GM21423 (cell line): ENCODE measurements around the gene PANX2.
"Not testable (repeated sequence)": the region's sequence is repeated elsewhere in the genome, so short reads cannot be mapped to it uniquely, and the experiment has no call there.

Experiments used
- ATAC-seq: cut with Tn5 transposase; IDR thresholded peaks from one replicate; pipeline ENCODE4 v1.9.1; 2021; ENCODE audit warnings: mild to moderate bottlenecking, moderate library complexity; ENCODE audit not compliant: unreplicated experiment

Gene PANX2

GRCh38 chr22:50147258-50148165, 23.0 kb upstream of the PANX2 start:
- not testable (repeated sequence) for ATAC-seq

DNA sequence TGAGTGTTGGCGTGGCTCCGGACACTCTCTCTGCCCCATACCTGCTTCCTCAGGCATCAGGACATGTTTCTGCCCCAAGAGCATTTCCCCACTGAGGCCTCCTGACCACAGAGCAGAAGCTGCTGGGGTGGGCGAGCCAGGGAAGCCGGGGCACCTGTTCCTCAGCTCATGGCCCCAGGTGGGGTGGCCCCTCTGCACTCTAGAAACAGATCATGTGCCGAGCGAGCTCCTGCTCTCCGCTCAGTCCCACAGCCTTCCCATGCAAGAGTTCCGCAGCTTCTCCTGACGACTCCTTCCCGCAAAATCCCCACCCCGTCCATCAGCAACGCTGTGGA, 22.4 kb upstream of the PANX2 start:
- ATAC-seq: no peak

- ATAC-seq: no peak
Observed at GRCh38 chr22:50148991-50149721, 21.4 kb upstream of the PANX2 start.

GRCh38 chr22:50150161-50151129, 20.1 kb upstream of the PANX2 start:
- ATAC-seq: no peak

GRCh38 chr22:50151571-50152537, 18.7 kb upstream of the PANX2 start:
- no peak for ATAC-seq

DNA sequence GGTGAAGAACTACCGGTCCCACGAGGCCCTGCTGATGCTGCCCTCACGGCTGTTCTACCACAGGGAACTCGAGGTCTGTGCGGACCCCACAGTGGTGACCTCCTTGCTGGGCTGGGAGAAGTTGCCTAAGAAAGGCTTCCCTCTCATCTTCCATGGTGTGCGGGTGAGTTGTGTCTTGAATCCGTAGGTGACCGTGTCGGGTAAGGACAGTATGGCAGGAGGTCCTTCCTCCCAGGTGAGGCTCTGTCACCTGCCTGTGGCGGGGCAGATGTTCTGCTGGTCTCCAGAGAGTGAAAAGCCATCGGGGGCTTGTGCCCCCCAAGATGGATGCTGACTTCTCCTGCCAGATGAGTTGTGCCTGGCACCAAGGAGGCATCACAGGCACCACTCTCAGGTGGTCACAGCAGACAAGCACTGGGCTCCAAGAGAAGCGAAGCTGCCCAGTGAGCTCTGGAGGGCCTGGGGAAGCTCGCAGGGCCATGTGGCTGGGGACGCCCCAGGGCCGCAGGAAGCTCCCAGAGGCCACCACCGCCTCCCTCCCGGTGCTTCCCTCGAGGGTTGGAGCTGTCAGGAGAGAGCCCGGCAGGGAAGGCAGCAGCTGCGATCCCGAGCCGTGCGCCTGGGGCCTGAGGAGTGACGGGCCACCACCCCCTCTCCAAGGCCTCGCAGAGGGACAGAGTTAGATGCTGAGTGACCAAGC, 17.3 kb upstream of the PANX2 start:
- ATAC-seq: no peak

DNA sequence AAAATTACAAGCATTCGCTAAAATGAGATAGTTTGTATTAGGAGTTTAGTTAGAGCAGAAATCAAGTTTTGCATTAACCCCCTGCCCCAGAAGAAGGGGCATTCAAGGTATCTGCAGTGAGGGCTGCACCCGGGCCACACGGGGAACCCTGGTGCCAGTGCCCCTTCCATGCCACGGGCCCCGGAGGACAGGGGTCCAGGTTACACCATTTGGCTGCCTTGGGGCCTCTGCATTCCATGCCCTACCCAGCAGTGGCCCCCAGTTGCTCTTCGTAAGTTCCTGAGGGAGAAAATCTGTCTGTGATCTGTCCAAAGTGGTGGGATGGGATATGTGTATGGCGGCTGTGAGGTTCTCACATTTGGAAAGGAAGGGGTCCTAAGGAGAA, 16.8 kb upstream of the PANX2 start:
- ATAC-seq: no peak

GRCh38 chr22:50157709-50158375, 12.7 kb upstream of the PANX2 start:
- ATAC-seq: no peak

GRCh38 chr22:50160947-50161346, 9.6 kb upstream of the PANX2 start:
- ATAC-seq: no peak

- no peak for ATAC-seq
Observed at GRCh38 chr22:50161508-50162390, 8.8 kb upstream of the PANX2 start.

- ATAC-seq: no peak
Observed at GRCh38 chr22:50162391-50162956, 8.1 kb upstream of the PANX2 start.

DNA sequence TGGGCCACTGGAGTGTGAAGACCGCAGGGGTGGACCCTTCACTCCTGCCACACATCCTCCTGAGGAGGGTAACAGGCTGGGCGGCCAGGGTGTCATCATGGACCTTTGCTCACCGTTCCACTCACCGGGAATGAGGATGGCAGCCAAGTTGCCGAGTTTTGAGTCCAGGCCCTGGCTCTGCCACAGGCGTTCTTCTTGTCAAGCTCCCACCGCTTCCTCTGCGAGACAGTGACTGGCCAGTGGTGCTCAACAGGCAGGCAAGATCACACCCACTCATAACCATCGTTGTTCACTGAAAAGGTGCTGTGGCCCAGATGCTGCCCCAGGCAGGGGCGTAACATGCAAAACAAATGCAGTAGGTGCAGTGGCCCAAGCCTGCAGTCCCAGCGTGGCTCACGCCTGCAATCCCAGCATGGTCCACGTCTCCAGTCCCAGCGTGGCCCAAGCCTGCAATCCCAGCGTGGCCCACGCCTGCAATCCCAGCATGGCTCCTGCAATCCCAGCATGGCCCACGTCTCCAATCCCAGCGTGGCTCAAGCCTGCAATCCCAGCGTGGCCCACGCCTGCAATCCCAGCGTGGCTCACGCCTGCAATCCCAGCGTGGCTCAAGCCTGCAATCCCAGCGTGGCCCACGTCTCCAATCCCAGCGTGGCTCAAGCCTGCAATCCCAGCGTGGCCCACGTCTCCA, 5.0 kb upstream of the PANX2 start:
- ATAC-seq: no peak

GRCh38 chr22:50167689-50168489, 2.6 kb upstream of the PANX2 start:
- no peak for ATAC-seq

DNA sequence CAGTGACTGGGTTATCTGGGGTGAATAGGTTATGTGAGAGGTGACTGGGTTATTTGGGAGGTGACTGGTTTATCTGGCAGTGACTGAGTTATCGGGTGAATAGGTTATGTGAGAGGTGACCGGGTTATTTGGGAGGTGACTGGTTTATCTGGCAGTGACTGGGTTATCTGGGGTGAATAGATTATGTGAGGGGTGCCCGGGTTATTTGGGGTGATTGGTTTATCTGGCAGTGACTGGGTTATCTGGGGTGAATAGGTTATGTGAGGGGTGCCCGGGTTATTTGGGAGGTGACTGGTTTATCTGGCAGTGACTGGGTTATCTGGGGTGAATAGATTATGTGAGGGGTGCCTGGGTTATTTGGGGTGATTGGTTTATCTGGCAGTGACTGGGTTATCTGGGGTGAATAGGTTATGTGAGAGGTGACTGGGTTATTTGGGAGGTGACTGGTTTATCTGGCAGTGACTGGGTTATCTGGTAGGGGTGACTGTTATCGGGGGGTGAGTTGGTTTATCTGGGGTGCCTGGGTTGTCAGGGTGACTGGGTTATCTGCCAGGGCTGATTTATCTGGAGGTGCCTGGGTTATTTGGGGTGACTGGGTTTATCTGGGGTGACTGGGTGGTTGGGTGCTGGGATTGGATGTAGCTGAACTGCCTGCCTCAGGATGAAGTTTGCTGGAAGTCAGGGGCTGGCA, 1.9 kb upstream of the PANX2 start:
- not testable (repeated sequence) for ATAC-seq

DNA sequence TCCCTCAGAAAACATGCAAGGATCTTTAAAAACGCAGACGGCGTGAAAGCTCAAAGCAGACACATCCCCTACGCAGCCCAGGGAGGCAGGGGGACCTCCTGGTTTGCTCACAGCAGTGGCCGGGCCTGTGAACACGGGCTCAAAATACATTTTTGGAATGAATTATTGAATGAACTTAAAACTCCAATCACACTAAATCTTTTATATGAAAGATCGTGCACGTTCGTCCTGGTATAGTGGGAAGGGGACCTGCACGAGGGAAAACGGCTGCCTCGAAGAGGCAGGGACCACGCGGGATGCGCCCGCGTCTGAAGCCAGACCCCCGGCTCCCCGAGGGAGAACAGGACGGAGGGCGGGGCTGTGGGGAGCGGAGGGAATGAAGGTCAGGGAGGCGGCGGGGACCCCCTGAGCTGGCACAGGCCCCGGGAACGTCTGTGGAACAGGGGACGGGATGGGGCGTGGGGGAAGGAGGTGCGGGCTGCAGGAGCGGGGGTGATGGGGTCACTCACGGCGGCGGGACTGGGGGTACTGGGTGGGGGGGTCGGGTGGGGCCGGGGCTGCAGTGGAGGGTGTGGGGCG, 1.3 kb upstream of the PANX2 start:
- ATAC-seq: no peak
